Right lobe of liver (tissue), 4 donors: ENCODE results near the gene CENPF.

Experiments used
- POLR2A ChIP-seq: fragments of 450-650 bp; IDR thresholded peaks from one replicate; pipeline ENCODE4 v1.6.1; 2017; ENCODE audit warnings: antibody characterized with exemption, mild to moderate bottlenecking
- TF ChIP-seq, protein P1 (sequence below), 4 donors: fragments of 200-600 bp in 3 of 4; fragments of 450-650 bp in 1 of 4; IDR thresholded peaks; one replicate each; pipeline versions ENCODE4 v1.5.1 to v1.8.0; 2016 to 2022; ENCODE audit warnings: antibody characterized with exemption in 4 of 4, mild to moderate bottlenecking in 2 of 4
- donor health status: DM: no; HTN: no; CAD: no.
- donor health status: DM: no; HTN: no; CAD: no.
- donor health status: DM: no; HTN: yes; CAD: no.

DNA sequence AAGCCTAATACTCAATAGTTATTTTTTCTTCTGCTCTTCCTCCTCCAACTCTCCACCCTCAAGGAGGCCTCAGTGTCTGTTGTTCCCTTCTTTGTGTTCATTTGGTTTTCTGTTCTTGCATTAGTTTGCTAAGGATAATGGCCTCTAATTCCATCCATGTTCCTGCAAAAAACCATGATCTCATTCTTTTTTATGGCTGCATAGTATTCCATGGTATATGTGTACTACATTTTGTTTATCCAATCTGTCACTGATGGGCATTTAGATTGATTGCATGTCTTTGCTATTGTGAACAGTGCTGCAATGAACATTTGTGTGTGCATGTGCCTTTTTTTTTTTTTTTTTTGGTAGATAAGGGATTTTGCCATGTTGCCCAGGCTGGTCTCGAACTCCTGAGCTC lies 6.7 kb downstream of the CENPF start:
- TF ChIP-seq, protein P1, sequence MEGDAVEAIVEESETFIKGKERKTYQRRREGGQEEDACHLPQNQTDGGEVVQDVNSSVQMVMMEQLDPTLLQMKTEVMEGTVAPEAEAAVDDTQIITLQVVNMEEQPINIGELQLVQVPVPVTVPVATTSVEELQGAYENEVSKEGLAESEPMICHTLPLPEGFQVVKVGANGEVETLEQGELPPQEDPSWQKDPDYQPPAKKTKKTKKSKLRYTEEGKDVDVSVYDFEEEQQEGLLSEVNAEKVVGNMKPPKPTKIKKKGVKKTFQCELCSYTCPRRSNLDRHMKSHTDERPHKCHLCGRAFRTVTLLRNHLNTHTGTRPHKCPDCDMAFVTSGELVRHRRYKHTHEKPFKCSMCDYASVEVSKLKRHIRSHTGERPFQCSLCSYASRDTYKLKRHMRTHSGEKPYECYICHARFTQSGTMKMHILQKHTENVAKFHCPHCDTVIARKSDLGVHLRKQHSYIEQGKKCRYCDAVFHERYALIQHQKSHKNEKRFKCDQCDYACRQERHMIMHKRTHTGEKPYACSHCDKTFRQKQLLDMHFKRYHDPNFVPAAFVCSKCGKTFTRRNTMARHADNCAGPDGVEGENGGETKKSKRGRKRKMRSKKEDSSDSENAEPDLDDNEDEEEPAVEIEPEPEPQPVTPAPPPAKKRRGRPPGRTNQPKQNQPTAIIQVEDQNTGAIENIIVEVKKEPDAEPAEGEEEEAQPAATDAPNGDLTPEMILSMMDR (IDR thresholded peaks at IDR 0.05) = no peak
- TF ChIP-seq POLR2A = no peak
